GM04503 (cell line): Measurements from ENCODE around the gene MRTFB.

Experiments
- DNase-seq: peaks from one replicate; pipeline ENCODE4 v3.0.0-alpha.2; 2012; ENCODE audit warnings: low read depth

The MRTFB gene

GRCh38 chr16:14236401-14236800 lies 165.3 kb downstream of the MRTFB start:
- no peak for DNase-seq

GRCh38 chr16:14238756-14239155 lies 167.6 kb downstream of the MRTFB start:
- no peak for DNase-seq

- no peak for DNase-seq
These were observed 168.7 kb downstream of the MRTFB start for GRCh38 chr16:14239791-14240190.

- DNase-seq: no peak
These were observed 169.2 kb downstream of the MRTFB start for GRCh38 chr16:14240219-14240843.

GRCh38 chr16:14240964-14241363 lies 169.8 kb downstream of the MRTFB start:
- no peak for DNase-seq

- no peak for DNase-seq
These were observed 170.5 kb downstream of the MRTFB start for GRCh38 chr16:14241631-14242030.

GRCh38 chr16:14242769-14243168 lies 171.7 kb downstream of the MRTFB start:
- DNase-seq: no peak

- no peak for DNase-seq
These were observed 173.3 kb downstream of the MRTFB start for GRCh38 chr16:14244196-14245010.

GRCh38 chr16:14248791-14249190 lies 177.7 kb downstream of the MRTFB start:
- DNase-seq: no peak

- peak; percentile 5 for DNase-seq
These were observed 178.3 kb downstream of the MRTFB start for GRCh38 chr16:14249291-14250032.

GRCh38 chr16:14251419-14251818 lies 180.3 kb downstream of the MRTFB start:
- DNase-seq: no peak

GRCh38 chr16:14252860-14253259 lies 181.7 kb downstream of the MRTFB start:
- DNase-seq: no peak

GRCh38 chr16:14263011-14263410 lies 191.9 kb downstream of the MRTFB start:
- DNase-seq: no peak

- no peak for DNase-seq
These were observed 192.7 kb downstream of the MRTFB start for GRCh38 chr16:14263769-14264168.

GRCh38 chr16:14264327-14264943 lies 193.3 kb downstream of the MRTFB start:
- no peak for DNase-seq

- DNase-seq: no peak
These were observed 197.0 kb downstream of the MRTFB start for GRCh38 chr16:14268073-14268472.

GRCh38 chr16:14275934-14276333 lies 204.8 kb downstream of the MRTFB start:
- no peak for DNase-seq

- no peak for DNase-seq
These were observed 207.6 kb downstream of the MRTFB start for GRCh38 chr16:14278749-14279148.

- no peak for DNase-seq
These were observed 209.4 kb downstream of the MRTFB start for GRCh38 chr16:14280541-14280940.

GRCh38 chr16:14283786-14284185 lies 212.7 kb downstream of the MRTFB start:
- DNase-seq: no peak

- DNase-seq: no peak
These were observed 213.3 kb downstream of the MRTFB start for GRCh38 chr16:14284371-14284770.

GRCh38 chr16:14284930-14285512 lies 213.9 kb downstream of the MRTFB start:
- DNase-seq: no peak
